GM18858 (cell line): ENCODE results near the gene FNDC1.

ENCODE experiments used
- ATAC-seq: cut with Tn5 transposase; IDR thresholded peaks from one replicate; pipeline ENCODE4 v1.9.1; 2021; ENCODE audit not compliant: unreplicated experiment

Gene FNDC1

GRCh38 chr6:159305159-159305558 lies 136.0 kb downstream of the FNDC1 start:
- no peak for ATAC-seq

- no peak for ATAC-seq
Measured at GRCh38 chr6:159305804-159306537, 136.8 kb downstream of the FNDC1 start.

GRCh38 chr6:159307246-159307790 lies 138.1 kb downstream of the FNDC1 start:
- ATAC-seq, result no peak

GRCh38 chr6:159308198-159308597 lies 139.0 kb downstream of the FNDC1 start:
- no peak for ATAC-seq

- no peak for ATAC-seq
Measured at GRCh38 chr6:159309723-159310122, 140.5 kb downstream of the FNDC1 start.

GRCh38 chr6:159311618-159312017 lies 142.4 kb downstream of the FNDC1 start:
- ATAC-seq, result no peak

GRCh38 chr6:159312206-159312605 lies 143.0 kb downstream of the FNDC1 start:
- no peak for ATAC-seq

GRCh38 chr6:159313018-159313417 lies 143.8 kb downstream of the FNDC1 start:
- ATAC-seq, result no peak

GRCh38 chr6:159315562-159315961 lies 146.4 kb downstream of the FNDC1 start:
- ATAC-seq, result no peak

GRCh38 chr6:159317430-159317829 lies 148.2 kb downstream of the FNDC1 start:
- no peak for ATAC-seq

- no peak for ATAC-seq
Measured at GRCh38 chr6:159321267-159321666, 152.1 kb downstream of the FNDC1 start.
